Colonic mucosa (tissue), 4 donors: ENCODE data around the gene DLK2. TPM values are rescaled to one million over a fixed set of nuclear protein-coding genes. Genes with fewer than 3 reads are reported as not detected.

Experiments used
- DNase-seq: peaks from one replicate; pipeline ENCODE4 v3.0.0-alpha.2; 2020
- H3K27ac ChIP-seq: fragments of 200-600 bp; one replicate; pipeline ENCODE4 v1.8.0; 2021
- H3K27me3 ChIP-seq: fragments of 200-600 bp; one replicate; pipeline ENCODE4 v1.8.0; 2021
- H3K36me3 ChIP-seq: fragments of 200-600 bp; one replicate; pipeline ENCODE4 v1.8.0; 2021
- H3K4me1 ChIP-seq: fragments of 200-600 bp; one replicate; pipeline ENCODE4 v1.8.0; 2021; ENCODE audit warnings: mild to moderate bottlenecking
- H3K4me3 ChIP-seq: fragments of 200-600 bp; one replicate; pipeline ENCODE4 v1.8.0; 2021
- H3K9ac ChIP-seq, 2 donors: one replicate each; pipeline ENCODE4 v1.7.0; 2013; ENCODE audit warnings: control low read depth in 2 of 2, low read depth in 2 of 2, low read length in 2 of 2
- H3K9me3 ChIP-seq: fragments of 200-600 bp; one replicate; pipeline ENCODE4 v1.8.0; 2021
- intact Hi-C: fragments of 100-400 bp; cut with DNase I; formaldehyde crosslinking; loops from one replicate; pipeline ENCODE4 v1.14.1; 2022
- total RNA-seq, 2 donors: library from RNA; stranded (reverse); fragmentation: NEBNext Ultra II Directional in 1 of 2; extraction: Animal tissue kit (Norgen Biotek cat#: 25700) in 1 of 2; gene quantifications; one replicate each; pipeline ENCODE4 v1.2.1, GENCODE V29; 2021
- TF ChIP-seq, protein P1 (sequence below): fragments of 200-600 bp; IDR thresholded peaks from one replicate; pipeline ENCODE4 v1.8.0; 2022; ENCODE audit warnings: antibody characterized with exemption, mild to moderate bottlenecking
- donor health status: healthy.
- donor health status: DM: no; HTN: no; CAD: no.
- donor health status: DM: no; HTN: no; CAD: no.

Gene DLK2
- total RNA-seq, 2 donors from 2014 or later = 0.19 to 0.22 TPM

DNA sequence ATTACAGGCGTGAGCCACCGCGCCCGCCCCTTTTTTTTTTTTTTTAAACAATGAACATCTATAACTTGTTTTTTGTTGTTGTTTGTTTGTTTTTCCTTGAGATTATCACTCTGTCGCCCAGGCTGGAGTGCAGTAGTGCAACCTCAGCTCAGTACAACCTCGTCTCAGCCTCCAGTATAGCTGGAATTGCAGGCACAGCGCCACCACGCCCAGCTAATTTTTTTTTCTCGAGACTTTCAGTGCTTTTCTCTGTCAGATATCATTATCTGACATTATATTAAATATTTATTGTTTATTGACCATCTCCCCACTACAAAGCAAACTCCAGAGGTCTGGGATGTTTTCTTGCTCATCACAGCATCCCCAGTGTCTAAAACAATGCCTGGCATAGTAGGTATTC is 2.3 kb upstream of the DLK2 start:
- Histone ChIP-seq H3K9me3 (no peaks in the 10 kb centered on the region), H3K4me3 (no peak overlapping the region), H3K4me1 (peaks cover 5% of the 10 kb centered on the region), H3K9ac (no peak overlapping the region), H3K36me3 (no peaks in the 10 kb centered on the region), H3K27me3 (peaks cover 13% of the 10 kb centered on the region), H3K27ac (no peak overlapping the region)
- no peak for DNase-seq
- intact Hi-C loops = no loop called here
- TF ChIP-seq, protein P1, sequence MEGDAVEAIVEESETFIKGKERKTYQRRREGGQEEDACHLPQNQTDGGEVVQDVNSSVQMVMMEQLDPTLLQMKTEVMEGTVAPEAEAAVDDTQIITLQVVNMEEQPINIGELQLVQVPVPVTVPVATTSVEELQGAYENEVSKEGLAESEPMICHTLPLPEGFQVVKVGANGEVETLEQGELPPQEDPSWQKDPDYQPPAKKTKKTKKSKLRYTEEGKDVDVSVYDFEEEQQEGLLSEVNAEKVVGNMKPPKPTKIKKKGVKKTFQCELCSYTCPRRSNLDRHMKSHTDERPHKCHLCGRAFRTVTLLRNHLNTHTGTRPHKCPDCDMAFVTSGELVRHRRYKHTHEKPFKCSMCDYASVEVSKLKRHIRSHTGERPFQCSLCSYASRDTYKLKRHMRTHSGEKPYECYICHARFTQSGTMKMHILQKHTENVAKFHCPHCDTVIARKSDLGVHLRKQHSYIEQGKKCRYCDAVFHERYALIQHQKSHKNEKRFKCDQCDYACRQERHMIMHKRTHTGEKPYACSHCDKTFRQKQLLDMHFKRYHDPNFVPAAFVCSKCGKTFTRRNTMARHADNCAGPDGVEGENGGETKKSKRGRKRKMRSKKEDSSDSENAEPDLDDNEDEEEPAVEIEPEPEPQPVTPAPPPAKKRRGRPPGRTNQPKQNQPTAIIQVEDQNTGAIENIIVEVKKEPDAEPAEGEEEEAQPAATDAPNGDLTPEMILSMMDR = no peak

DNA sequence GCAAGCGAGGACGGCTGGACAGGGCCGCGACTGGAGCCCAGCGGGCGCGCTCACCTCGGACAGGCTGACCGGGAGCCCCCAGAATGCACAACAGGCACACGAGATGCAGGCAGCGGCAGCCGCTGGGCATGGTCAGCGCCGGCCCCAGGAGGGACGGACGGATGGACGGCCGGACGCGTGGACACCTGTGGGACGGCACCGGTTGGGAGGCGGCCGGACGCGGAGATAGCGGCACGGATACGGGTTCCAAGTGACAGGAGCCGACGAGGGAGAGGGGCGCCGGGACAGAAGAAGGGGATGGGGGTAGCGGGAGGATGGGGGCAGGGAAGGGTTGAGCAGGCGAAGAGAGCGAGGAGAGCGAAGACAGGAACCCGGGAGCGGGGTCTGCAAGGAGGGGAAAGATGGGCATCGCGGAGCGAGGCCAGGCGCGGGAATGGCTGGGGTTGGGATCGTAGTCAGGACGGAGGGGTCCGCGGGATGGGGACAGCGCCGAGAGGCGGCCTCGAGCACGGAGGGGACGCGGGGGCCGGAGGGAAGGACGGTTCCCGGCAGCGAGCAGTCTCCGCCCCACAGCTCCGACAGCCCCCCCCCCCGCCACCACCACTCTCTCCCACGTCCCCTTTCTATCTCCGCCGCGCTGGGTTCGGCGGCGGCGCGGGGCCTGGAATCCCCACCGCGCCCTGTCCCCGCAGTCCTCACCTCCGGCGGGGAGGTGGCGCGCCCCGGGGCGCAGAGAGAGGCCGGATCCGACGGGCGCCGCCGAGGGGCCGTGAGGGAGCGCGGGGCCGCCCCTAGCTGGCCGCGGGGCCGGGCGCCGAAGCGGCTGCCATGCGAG is 435 bp downstream of the DLK2 start:
- TF ChIP-seq, protein P1 = no peak
- DNase-seq = peak; percentile 88
- intact Hi-C loops = loop anchor here (2.0 kb wide), 1 partner anchor 52 kb away; no protein-coding TSS in a partner anchor
- H3K27ac ChIP-seq = no peak overlapping the region
- H3K9me3 ChIP-seq = no peaks in the 10 kb centered on the region
- H3K27me3 ChIP-seq = peaks cover 13% of the 10 kb centered on the region
- H3K4me3 ChIP-seq = peak overlapping the region; percentile 50
- H3K36me3 ChIP-seq = no peaks in the 10 kb centered on the region
- H3K4me1 ChIP-seq = peaks cover 5% of the 10 kb centered on the region
- H3K9ac ChIP-seq = peak overlapping the region in 1 of 2 donors; percentile 56

DNA sequence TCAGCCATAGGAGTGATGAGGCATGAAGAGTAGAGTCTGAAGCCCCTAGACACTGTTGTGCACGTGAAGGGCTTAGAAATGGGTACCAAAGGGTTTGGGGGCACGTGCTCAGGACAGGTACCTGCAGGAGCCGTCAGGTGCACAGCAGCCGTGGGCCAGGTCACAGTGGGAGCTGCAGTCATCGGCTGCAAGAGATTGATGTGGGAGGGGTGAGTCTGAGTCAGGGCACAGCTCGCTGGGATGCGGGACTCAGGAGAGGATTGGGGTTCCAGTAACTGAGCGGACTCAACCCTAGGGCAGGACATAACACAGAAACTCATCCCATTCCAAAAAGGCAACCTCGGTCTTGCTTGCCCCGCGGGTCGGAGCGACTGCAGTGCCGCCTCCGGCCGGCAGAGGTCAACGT is 1.1 kb downstream of the DLK2 start:
- no peak for DNase-seq
- H3K27ac ChIP-seq = no peak overlapping the region
- TF ChIP-seq, protein P1 = peak; percentile 91

DNA sequence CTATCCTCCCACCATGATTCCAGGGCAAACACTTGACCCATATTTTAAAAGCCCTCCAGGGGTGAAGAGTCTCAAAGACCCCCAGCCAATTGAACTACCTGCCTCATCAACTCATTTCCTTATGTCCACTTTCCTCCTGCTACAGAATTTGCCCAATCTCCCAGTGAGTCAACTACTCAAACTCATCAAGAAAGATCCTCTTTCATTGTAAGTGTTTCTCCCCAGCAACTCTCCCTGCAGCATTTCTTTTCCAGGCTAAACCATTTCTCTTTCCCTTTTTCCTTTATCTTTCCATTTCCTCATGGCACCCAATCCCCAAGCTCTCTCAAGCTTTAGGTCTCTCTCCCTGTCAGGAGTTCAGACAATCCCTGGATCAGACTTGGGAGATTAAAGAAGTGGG is 1.5 kb downstream of the DLK2 start:
- TF ChIP-seq, protein P1 = no peak
- intact Hi-C loops = loop anchor here (2.0 kb wide), 1 partner anchor 53 kb away; no protein-coding TSS in a partner anchor
- Histone ChIP-seq H3K4me1 (peaks cover 5% of the 10 kb centered on the region), H3K27ac (no peak overlapping the region), H3K36me3 (no peaks in the 10 kb centered on the region), H3K9me3 (no peaks in the 10 kb centered on the region), H3K4me3 (no peak overlapping the region), H3K9ac (no peak overlapping the region), H3K27me3 (peaks cover 13% of the 10 kb centered on the region)
- no peak for DNase-seq

More for the DNA sequence above, 1.1 kb downstream of the DLK2 start:
- H3K4me1 ChIP-seq = peaks cover 5% of the 10 kb centered on the region
- H3K9me3 ChIP-seq = no peaks in the 10 kb centered on the region
- peak overlapping the region; percentile 50 for H3K4me3 ChIP-seq
- H3K36me3 ChIP-seq = no peaks in the 10 kb centered on the region
- peaks cover 13% of the 10 kb centered on the region for H3K27me3 ChIP-seq
- intact Hi-C loops = loop anchor here (2.0 kb wide), 1 partner anchor 53 kb away; no protein-coding TSS in a partner anchor
- peak overlapping the region in 1 of 2 donors; percentile 56 for H3K9ac ChIP-seq

DNA sequence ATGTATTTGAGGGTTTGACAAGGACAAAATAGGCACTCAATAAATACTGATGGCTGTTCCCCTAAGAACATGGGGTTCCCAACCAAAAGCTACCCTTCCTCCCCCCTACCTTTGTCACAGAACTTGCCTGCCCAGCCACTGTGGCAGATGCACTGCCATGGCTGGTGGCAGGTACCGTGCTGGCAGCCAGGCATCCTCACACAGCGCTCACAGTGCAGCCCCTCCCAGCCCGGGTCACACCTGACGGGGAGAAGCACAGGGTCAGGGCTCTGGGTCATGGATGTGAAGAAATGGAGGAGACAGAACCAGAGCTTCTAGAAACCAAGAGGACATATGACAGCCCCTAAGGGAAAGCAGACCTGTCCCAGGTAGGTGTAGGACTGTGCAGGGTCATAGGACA is 2.5 kb downstream of the DLK2 start:
- H3K9ac ChIP-seq = no peak overlapping the region

More for the DNA sequence above, 2.5 kb downstream of the DLK2 start:
- H3K36me3 ChIP-seq = no peaks in the 10 kb centered on the region
- peaks cover 13% of the 10 kb centered on the region for H3K27me3 ChIP-seq
- intact Hi-C loops = no loop called here
- H3K9me3 ChIP-seq = no peaks in the 10 kb centered on the region
- DNase-seq = no peak
- H3K4me1 ChIP-seq = peaks cover 5% of the 10 kb centered on the region
- no peak overlapping the region for H3K27ac ChIP-seq
- H3K4me3 ChIP-seq = no peak overlapping the region
- TF ChIP-seq, protein P1 = no peak
